ENCODE results near the gene SMARCA4.
"Not testable (repeated sequence)": the region's sequence is repeated elsewhere in the genome, so short reads cannot be mapped to it uniquely, and the experiment has no call there.

- not testable (repeated sequence) for TF ChIP-seq POLR2A, CTCF (IDR thresholded peaks at IDR 0.05)
These were observed 142.8 kb downstream of the SMARCA4 start for GRCh38 chr19:11103667-11104066.

Data from Peyer's patch (tissue), 4 donors.